Measurements from ENCODE around the gene B3GAT3.
"Not testable (repeated sequence)": the region's sequence is repeated elsewhere in the genome, so short reads cannot be mapped to it uniquely, and the experiment has no call there.

B3GAT3 gene

DNA sequence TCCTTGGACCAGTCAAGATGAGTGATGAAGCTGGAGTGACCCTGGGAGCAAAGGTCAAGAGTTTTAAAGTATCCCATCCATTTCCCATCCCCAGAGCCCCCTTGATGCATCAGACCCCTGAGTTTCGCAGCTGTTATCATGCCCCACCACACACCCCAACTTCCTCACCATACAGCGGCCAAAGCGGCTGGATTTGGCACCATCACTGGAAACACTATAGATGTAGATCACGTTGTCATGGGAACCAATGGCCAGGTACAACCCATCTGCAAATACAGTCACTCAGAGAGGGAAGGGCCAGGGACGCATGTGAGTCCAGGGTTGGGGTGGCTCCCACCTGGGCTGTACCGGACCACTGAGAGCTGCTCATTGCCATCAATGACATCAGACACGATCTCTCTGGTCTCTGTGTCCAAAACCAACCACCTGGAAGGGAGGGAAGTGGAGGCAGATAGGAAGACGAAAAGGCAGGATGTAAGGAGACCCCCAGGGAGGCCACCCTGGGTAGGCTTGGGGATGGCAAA is 17.9 kb downstream of the B3GAT3 start:
- DNase-seq (ENCODE audit: low spot score) = no peak

DNA sequence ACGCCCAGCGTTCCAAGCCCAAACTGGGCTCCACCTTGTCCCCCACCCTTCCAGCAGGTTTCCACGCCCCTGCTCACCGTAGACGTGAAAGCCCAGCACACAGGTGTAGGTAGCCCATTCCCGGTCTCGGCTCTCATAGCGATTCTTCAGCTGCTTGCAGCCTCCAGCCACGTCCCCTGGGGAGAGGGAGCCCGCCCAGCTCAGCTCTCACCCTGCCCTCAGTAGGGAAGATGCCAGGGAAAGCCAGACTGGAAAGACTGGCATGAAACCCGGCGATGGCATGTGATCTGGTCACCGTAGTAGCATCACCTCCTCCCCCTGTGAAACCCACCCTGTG is 18.7 kb downstream of the B3GAT3 start:
- no peak for DNase-seq (ENCODE audit: low spot score)

DNA sequence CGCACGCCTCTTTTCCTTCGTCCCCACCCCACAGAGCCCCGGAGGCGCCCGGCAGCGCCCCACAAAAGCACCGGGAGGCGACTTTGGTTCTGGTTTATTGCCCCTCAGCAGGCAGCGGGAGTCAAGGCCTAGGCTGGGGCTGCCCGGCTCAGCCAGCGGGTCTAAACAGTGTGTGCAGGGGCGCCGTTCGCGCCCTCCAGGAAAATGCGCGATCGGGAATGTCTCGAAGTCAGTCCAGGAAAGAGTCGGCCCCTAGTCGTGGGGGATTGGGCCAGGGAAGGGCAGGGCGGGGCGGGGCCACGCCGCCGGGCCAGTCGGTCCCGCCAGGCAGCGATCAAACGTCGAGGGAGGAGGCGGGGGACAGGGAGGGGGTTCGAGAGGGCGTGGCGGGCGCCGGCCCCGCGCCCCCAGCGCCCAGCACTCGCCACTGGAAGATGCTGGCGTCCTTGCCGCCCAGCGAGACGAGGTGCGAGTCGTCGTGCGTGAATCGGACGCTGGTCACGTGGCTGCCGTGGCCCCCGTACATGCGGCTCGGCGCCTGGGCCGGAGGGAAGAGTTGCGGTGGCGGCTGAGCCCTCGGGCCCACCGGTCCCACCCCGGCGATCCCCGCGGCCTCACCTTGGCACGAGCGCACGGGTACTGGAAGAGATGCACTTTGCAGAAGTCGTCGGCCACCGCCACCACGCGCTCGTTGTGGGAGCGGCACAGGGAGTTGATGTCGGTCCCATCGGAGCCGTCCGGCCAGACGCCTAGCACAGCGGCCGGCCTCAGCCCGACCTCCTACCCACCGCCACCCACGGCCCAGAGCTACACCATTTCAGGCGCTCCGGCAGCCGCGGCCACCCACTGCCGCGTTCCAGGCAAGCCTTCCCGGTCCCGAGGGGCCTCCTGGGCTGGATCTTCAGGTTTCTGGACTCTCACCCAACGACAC is 19.4 kb downstream of the B3GAT3 start:
- peak; percentile 51 for DNase-seq (ENCODE audit: low spot score)

DNA sequence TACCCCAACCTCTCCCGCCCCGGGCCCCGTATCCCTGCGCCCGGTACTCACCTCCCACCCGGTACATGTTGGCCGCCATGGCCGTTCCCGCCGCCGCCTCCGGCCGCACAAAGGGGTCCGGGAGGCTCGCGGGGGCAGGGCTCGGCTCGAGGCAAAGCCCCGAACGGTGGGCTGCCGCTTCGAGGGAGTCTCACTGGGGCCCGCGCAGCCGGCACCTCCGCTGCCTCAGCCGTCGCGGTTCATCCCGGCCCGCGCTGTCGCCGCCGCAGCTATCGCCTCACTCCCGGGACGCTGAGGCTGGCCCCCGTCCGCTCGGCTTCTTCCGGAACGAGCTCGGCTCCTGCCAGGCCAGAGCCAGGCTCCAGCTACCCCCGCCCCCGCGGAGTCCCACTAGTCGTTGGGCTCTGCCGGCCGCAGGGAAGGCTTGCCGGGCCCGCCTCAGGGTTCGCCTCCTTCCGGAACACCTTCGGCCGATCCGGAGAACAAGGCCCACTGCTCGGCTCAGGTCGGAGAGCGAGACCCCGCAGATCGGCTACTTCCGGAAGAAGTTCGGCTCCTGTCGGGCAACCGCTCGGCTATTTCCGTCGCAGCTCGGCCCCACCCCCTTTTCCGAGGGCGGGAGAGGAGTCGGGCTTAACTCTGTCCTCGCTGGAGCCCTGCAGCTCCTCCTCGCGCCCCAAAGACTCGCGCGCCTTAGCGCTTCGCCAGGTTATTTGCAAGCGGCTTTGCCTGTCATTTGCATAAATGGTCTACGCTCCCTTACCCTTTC is 20.2 kb downstream of the B3GAT3 start, which contains the start of gene MTA2:
MTA2 (minus strand) TSS at position 494 of the 769 bp plus-strand sequence; CDS start at position 79, 415 bp downstream.
- peak; percentile 95 for DNase-seq (ENCODE audit: low spot score)

DNA sequence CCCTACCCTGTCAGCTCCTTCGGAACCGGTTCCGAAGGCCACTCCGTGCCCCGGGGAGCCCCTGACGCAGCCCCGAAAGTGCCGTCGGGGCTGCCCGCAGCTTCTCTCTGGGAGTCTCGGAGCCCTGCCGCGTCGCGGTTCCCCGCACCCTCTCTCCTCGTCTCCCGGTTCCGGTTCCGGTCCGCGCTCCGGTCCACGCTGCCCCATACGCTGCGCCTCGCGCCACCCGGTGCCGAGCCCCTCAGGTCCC is 20.7 kb downstream of the B3GAT3 start:
- peak; percentile 40 for DNase-seq (ENCODE audit: low spot score)

DNA sequence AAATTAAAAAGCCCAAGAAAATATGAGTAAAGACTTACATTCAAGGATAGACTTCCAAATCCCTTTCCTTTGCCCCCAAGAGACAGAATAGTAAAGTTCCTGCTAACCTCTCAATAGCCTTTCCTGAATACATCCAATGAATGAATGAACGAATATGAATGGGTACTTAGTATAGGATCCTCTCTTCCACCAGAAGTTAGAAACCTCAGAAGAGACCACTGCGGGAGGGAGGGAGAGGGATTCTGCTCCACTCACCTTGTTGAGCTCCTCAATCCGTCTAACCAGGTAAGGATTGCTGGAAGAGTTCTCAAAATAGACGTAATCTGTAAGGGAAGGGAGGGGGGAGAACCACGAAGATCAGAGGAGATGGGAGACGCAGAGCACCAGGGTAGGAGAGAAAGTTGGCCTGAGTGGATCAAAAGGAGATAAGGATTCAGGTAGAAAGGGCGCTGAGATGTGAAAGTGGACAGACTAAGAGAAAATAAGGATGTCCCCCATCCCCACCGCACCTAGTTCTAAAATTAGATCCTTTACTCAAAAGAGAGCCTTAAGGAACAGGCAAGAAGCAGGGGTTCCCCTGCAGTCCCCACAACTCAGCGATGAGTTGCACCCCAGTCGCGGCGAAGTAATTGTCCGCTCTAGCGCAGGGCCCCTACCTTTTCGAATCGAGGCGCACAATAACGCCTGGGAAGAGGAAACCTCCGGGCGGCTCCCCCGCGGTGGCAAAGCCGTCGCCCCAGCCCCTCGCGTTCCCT is 21.2 kb downstream of the B3GAT3 start:
- DNase-seq (ENCODE audit: low spot score) = peak; percentile 29

DNA sequence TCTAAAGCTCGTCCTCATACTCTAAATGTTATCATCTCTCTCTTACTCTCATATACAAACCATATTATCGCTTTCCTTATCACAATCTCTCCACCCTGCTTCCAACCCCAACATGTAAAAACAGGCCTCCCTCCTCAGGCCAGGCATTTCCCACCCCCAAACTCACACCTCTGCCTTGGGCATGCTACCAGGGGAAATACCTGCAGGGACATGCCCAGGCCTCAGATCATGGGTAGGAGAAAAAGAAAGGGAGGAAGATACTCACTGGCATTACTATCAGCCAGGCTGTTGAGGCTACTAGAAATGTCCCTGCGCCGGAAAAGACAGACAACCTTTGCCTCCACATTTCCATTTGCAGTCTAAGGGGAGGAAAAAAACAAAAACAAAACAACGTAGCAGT is 21.9 kb downstream of the B3GAT3 start:
- no peak for DNase-seq (ENCODE audit: low spot score)

DNA sequence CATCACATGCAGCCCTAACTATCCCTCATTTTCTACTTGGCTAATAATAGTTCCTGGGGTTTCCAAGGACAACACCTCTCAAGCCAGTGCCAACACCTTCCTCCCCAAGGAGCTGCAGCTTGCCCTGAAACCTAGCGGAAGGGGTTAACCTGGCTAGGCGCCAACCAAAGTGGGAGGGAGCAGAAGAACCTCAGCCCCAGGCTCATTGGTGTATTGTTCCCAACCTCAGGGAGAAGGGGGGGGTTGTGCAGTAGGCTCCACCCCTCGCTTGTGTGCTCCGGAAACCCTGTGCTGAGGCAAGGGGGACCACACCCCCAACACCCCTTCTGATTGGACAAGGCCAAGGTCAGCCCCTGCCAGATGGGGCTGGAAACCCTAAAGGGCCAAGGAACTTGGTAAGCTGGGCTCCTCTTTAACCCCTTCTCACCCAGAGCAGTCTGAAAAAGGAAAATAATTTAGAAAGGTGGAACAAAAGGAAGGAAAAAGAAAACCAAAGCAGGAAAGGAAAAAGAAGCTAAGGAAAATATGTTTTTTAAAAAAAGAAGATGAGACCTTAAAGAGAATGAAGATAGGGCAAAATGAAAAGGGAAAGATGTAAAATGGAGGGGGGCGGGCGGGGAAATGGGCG is 22.6 kb downstream of the B3GAT3 start:
- DNase-seq (ENCODE audit: low spot score) = peak; percentile 96

DNA sequence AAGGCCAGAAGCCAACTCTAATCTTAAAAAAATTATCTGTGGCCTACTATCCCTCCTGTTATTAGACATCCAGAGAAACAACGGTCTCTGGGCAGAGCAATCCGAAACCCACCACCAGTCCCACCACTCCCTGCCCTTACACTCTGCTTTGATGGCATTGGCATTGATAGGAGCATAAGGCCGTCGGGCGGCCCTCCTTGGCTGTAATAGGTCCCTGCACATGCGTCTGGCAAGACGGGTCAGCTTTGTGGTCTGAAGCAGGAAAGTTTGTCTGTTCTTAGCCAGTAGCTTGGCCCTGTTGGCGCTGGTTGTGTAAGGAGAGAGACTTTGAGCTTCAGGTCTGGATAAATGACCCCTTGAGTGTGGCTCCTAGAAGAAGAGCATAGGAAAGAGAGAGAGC is 26.7 kb downstream of the B3GAT3 start:
- no peak for DNase-seq (ENCODE audit: low spot score)

DNA sequence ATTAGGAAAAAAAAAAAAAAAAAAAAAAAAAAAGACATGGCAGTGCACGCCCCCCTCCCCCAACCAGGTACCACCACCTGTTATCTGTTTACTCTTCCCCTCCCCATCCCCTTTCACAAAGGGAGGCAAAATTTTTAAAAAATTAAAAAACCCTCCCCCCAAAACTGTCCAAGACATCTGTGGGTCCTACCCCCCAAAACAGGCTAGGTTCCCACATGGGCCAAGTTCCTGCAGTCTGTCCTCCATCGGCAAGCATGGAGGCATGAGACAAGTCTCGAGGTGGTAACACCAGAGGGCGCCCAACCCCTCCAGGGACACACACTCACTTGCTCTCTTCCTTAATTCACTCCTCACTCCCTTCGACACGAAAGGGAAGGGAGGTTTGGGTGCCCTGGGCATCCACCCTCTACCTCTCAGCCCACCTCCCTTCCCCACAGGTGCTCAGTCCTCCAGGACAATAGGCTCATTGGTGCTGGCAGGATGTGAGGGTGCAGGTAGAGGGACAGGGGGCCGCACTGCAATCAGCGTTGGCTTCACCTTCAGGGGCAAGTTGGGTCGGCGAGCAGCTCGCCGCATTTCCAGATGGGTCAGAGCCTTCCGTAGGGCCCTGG is 28.2 kb downstream of the B3GAT3 start:
- DNase-seq (ENCODE audit: low spot score) = peak; percentile 67

DNA sequence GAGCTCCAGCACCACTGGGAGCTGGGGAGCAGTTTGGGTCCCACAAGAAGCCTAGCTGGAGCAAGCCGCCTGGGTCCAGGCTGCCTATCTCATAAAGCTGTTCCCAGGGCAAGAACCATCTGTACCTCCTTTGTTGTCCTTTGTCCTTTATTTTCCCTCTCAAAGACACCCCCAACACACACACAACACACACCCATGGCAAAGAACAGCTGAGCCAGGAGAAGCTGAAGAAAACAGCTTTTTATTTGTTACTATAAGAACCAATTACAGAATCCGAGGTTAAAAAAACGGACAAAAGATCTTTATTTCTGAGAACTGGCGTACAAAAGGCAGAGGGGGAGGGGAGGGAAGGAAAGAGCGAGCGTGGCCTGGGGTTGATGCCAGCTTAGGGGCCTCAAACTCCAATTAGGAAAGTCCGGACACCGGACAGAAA is 28.8 kb downstream of the B3GAT3 start:
- no peak for DNase-seq (ENCODE audit: low spot score)

DNA sequence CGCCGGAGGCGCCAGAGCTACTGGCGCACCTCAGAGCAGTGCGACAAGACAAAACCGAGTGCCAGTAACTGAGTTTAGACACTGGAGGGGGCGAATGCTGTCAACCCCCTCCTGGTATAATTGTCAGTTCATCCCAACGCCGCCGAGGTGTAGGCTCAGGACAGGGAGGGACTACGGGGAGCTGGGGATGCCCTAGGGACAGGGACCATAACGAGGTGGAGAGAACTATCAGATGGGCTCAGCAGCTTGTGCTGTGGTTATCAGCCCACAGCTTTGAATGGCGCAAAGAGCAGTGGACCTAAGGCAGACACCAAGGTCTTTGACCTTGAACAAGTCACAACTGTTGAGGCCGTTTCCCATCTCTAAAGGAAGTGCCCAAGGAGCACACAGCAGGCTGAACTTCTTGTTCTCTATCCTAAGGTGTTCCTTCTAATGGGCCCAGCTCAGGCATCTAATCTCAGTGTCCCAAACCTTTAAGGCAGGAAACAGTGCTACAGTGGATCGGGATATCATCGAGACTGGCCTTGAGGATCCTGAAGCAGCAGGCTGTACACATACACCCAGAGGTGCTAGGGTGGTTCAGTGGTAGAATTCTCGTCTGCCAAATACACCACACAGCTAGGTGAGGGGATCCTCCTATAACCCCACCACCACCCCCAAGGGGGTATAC is 29.5 kb downstream of the B3GAT3 start:
- DNase-seq (ENCODE audit: low spot score) = no peak

DNA sequence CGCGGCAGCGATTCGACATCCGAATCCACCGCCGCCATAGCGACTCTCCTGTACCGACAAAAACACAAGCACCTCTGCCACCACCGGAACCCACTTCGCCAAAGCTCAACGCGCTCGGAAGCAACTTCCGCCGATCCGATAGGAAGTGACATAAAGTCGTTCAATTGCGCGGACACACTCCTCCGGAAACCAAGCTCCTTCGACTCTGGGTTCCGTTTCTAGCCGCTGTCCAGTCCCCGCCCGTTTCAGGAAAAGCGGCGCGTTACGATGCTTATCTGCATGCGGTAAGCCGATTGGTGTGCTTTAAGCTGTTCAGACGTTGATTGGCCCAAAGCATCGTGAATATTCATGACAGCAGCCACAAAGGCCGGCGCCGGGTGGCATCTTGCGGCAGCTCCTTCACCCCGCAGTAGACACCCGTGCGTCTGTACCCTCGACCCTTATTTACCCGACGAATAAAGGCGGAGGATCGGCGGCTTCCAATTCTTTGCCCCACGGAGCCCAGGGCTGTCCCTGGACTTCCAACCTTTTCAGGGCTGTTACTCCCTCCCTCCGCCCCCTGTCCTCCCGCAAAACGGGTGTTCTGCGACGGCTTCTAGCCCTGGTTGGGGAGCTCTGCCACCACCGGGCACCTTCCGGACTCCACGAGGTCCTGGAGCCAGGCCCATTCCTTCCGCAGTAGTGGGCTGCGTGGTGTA is 30.2 kb downstream of the B3GAT3 start, which contains the start of gene TUT1:
TUT1 (minus strand) TSS at position 76 of the 698 bp plus-strand sequence; CDS start at position 38, 38 bp downstream.
- peak; percentile 92 for DNase-seq (ENCODE audit: low spot score)

DNA sequence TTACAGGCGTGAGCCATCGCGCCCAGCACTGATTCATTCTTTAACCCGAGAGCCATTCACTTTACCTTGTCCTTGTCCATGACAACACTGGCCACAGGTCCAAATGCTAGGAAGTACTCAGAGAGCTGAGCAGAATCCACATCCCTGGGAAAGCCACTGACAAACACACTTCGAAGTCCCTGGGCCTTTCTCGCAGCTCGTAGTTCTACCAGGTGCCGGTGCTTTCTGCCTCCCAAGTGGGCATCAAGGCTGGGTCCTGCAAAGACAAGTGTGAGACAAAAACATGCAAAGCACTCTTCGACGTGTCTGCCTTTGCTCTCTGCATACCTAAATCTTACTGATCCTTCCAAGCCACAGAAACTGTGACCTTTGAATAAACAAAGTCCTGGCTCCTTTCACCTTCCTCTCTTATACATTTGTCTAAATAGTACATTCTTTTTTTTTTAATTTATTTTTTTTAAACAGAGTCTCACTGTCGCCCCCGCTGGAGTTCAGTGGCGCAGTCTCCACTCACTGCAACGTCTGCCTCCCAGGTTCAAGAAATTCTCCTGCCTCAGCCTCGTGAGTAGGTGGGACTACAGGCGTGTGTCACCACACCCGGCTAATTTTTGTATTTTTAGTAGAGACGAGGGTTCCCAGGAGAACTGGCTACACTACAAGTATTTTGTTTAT is 32.7 kb downstream of the B3GAT3 start:
- no peak for DNase-seq (ENCODE audit: low spot score)

DNA sequence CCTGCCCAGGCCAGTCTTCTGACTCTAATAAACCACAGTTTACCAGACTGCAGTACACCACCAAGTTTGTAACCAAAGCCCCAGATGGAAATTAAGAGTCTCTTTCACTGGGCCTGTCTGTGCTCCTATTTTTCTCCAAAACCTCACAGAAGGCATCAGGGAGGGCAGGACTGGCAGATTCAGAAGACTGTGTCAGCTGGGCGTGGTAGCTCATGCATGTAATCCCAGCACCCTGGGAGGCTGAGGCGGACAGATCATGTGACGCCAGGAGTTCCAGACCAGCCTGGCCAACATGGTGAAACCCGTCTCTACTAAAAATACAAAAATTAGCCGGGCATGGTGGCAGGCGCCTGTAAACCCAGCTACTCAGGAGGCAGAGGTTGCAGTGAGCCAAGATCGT is 36.4 kb downstream of the B3GAT3 start:
- not testable (repeated sequence) for DNase-seq (ENCODE audit: low spot score)

DNA sequence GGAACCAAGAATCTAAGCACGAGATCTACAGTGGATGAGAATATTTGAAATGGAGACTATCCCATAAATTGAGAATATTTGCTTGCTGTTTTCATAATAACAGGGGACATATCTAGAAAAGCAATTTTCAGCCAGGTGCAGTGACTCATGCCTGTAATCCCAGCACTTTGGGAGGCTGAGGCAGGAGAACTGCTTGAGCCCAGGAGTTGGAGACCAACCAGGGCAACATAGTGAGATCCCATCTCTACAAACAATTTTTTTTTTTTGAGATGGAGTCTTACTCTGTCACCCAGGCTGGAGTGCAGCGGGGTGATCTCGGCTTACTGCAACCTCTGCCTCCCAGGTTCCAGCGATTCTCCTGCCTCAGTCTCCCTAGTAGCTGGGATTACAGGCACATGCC is 40.1 kb downstream of the B3GAT3 start:
- not testable (repeated sequence) for DNase-seq (ENCODE audit: low spot score)

DNA sequence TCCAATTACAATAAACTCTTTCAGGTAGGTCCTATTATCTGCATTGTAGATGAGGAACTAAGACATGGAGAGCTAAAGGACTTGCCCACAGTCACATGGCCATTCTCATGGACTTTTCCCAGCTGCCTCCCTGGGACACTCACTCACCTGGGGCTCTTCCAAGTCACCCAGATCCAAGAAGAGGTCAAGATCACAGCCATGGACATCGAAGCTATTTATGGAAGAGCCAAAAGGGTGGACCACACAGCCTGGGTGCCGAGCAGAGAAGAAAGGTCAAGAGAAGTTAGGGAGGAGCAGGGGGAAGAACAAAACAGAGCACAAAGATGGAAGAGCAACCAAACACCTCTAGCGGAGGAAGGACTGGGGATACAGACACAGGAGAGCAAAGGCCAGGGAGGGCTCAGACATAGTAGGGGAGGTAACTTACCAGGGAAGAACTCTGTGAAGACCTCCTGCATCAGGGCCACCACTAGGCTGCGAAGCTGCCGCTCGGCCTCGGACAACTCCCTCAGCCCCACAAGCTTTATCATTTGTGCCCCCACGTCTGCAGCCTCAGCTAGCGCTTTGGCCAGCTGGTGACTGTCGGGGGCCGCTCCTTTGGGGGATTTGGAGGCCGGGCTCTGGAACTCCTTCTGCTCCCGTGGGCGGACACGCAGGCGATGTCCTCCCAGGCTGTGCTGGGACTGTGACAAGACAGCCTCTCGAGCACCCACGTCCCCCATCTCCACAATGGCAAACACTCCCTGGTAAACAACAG is 40.6 kb downstream of the B3GAT3 start:
- no peak for DNase-seq (ENCODE audit: low spot score)

DNA sequence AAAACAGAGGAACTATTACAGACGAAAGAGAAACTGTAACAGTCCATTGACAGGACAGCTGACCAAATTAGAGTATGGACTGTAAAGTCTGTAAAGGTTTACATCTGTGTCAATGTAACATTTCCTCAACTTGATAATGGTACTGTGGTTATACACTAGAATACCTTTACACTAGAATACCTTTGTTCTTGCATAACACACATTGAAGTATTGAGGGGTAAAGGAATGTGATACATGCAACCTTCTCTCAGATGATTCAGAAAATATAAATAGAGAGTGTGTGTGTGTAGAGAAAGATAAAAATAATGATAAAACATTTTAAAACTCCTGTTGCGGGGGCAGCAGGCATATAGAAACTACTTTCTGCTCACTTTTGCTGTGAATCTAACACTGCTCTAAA is 42.5 kb downstream of the B3GAT3 start:
- no peak for DNase-seq (ENCODE audit: low spot score)

DNA sequence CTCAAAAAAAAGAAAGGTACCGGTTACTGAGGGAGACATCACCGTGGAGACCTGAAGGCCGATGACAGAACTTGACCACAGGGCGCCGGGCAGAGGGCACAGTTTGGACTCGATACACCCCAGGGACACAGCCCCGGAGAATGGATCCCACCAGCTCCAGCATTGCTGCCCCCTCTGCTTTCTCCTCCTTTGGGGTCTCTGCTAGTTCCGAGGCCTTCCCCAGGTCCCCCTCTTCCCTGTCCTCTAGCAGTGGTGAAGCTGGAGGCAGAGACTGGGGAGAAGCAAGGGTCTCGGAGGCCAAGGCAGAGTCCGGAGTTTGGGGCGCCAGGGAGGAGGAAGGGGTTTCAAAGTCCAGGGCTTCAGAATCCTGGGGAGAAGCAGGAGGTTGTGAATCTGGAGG is 43.2 kb downstream of the B3GAT3 start:
- no peak for DNase-seq (ENCODE audit: low spot score)
